Endothelial cell of umbilical vein (primary cell): ENCODE measurements around the gene TOLLIP.
"Not testable (repeated sequence)": the region's sequence is repeated elsewhere in the genome, so short reads cannot be mapped to it uniquely, and the experiment has no call there.

Experiments
- POLR2A ChIP-seq: IDR thresholded peaks from 2 replicates; pipeline ENCODE4 v1.6.1; 2012; ENCODE audit warnings: low read depth, mild to moderate bottlenecking, control low read depth, low read length
- POLR2AphosphoS5 ChIP-seq: IDR thresholded peaks from 2 replicates; pipeline ENCODE4 v1.6.1; 2012; ENCODE audit warnings: low read depth, mild to moderate bottlenecking, control low read depth, low read length, moderate library complexity; ENCODE audit not compliant: insufficient read depth

GRCh38 chr11:1242751-1243150 is 66.7 kb downstream of the TOLLIP start:
- not testable (repeated sequence) for TF ChIP-seq POLR2AphosphoS5, POLR2A
